Pancreas (tissue), 10 donors: ENCODE results near the gene TUBA3C. TPM values are rescaled to one million over a fixed set of nuclear protein-coding genes. Genes with fewer than 3 reads are reported as not detected.

Experiments used
- ATAC-seq, 4 donors: fragments of 200-7000 bp; cut with Tn5 transposase; one replicate each; pipeline versions ENCODE4 v1.8.0 to v1.9.1; 2020; ENCODE audit warnings: mild to moderate bottlenecking in 4 of 4, moderate library complexity in 4 of 4
- DNase-seq, 6 donors: peaks; one replicate each; pipeline ENCODE4 v3.0.0-alpha.2; 2020
- FAIRE-seq: peaks from 2 replicates; lab custom pipeline; 2012; peaks lifted over from hg19 to GRCh38; lab: Jason Lieb, UNC
- H3K27ac ChIP-seq, 4 donors: fragments of 200-600 bp; sonication (generic); 1 replicate in 3 of 4; 2 replicates in 1 of 4; pipeline versions ENCODE4 v1.5.0 to v1.8.0; 2020
- H3K27me3 ChIP-seq, 4 donors: fragments of 200-600 bp; one replicate each; pipeline ENCODE4 v1.8.0; 2021
- H3K36me3 ChIP-seq, 3 donors: fragments of 200-600 bp; sonication (generic) in 1 of 3; one replicate each; pipeline versions ENCODE4 v1.5.0 to v1.8.0; 2020 to 2021
- H3K4me1 ChIP-seq, 3 donors: fragments of 200-600 bp; one replicate each; pipeline ENCODE4 v1.8.0; 2021
- H3K4me3 ChIP-seq, 4 donors: fragments of 200-600 bp; sonication (generic) in 2 of 4; one replicate each; pipeline versions ENCODE4 v1.5.0 to v1.8.0; 2020 to 2021
- H3K9me3 ChIP-seq, 4 donors: fragments of 200-600 bp; one replicate each; pipeline ENCODE4 v1.8.0; 2021
- intact Hi-C, 3 donors: fragments of 100-400 bp; cut with DNase I; formaldehyde crosslinking; loops; one replicate each; pipeline versions ENCODE4 v1.11.1 to v1.14.2; 2022
- polyA plus RNA-seq, 2 donors: library from polyadenylated mRNA; stranded (reverse); fragments of 200-250 nt; gene quantifications; one replicate each; pipeline ENCODE4 v1.2.3, GENCODE V29; 2013
- total RNA-seq, 6 donors: library from RNA; stranded (reverse); fragmentation: NEBNext Ultra II Directional in 4 of 6; extraction: Animal tissue kit (Norgen Biotek cat#: 25700) in 4 of 6; gene quantifications; one replicate each; pipeline versions ENCODE4 v1.2.1 to v1.2.4, GENCODE V29; 2021 to 2023
- TF ChIP-seq, protein P1 (sequence below), 4 donors: fragments of 200-600 bp; sonication (generic) in 3 of 4; IDR thresholded peaks; one replicate each; pipeline versions ENCODE4 v1.5.0 to v1.8.0; 2021; ENCODE audit warnings: antibody characterized with exemption in 4 of 4
- donor health status: healthy with polysubstance abuse.
- donor health status: DM: no; HTN: no; CAD: no; lungs with moderate emphysema.
- donor health status: DM: no; HTN: no; CAD: no.
- donor health status: control.
- donor health status: control.
- donor health status: Bipolar disorder and iron deficiency.
- donor health status: DM: yes; HTN: yes; CAD: no.
- donor health status: DM: no; HTN: no; CAD: no.
- donor health status: DM: no; HTN: no; CAD: no.
- donor health status: DM: yes; HTN: yes; CAD: no.

The TUBA3C gene
- total and polyA plus RNA-seq, 8 donors, result not detected

DNA sequence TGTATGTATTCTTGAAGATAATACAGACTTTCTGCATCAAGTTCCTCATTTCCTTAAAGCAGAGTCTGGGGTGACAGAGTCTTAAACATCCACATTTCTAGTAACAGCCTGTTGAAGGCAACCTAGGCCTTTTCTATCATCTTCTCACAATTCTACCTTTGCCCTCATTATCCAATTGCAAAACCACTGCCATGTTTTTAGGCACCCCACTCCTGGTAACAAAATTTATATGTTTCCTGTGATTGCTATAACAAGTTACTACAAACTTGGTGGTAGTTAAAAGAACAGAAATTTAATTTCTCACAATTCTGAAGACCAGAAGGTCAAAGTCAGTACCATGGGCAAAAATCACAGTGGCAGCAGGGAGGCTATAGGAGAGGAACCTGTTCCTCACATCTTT, 33.1 kb downstream of the TUBA3C start:
- Histone ChIP-seq H3K9me3 (no peaks in the 10 kb centered on the region), H3K4me3 (no peak overlapping the region), H3K36me3 (no peaks in the 10 kb centered on the region), H3K4me1 (no peaks in the 10 kb centered on the region), H3K27me3 (no peaks in the 10 kb centered on the region), H3K27ac (no peak overlapping the region)
- FAIRE-seq (no peak), ATAC-seq (no peak), DNase-seq (no peak)
- intact Hi-C loops, result no loop called here
- TF ChIP-seq, protein P1, sequence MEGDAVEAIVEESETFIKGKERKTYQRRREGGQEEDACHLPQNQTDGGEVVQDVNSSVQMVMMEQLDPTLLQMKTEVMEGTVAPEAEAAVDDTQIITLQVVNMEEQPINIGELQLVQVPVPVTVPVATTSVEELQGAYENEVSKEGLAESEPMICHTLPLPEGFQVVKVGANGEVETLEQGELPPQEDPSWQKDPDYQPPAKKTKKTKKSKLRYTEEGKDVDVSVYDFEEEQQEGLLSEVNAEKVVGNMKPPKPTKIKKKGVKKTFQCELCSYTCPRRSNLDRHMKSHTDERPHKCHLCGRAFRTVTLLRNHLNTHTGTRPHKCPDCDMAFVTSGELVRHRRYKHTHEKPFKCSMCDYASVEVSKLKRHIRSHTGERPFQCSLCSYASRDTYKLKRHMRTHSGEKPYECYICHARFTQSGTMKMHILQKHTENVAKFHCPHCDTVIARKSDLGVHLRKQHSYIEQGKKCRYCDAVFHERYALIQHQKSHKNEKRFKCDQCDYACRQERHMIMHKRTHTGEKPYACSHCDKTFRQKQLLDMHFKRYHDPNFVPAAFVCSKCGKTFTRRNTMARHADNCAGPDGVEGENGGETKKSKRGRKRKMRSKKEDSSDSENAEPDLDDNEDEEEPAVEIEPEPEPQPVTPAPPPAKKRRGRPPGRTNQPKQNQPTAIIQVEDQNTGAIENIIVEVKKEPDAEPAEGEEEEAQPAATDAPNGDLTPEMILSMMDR (IDR thresholded peaks at IDR 0.05), result no peak
